T47D (cell line): ENCODE results near the gene HRH3.

Experiments
- DNase-seq, 2 experiments: peaks; one replicate each; pipeline versions ENCODE4 v3.0.0 to v3.0.0-alpha.2; 2011 to 2012; ENCODE audit warnings: low read depth in 1 of 2, low spot score in 1 of 2
- JUND ChIP-seq: IDR thresholded peaks from 2 replicates; pipeline ENCODE4 v1.6.1; 2012; ENCODE audit warnings: low read depth
- in situ Hi-C: cut with HindIII; loops from 2 replicates; pipeline ENCODE4 v1.10.0; 2016; ENCODE audit warnings: low sequenced_read_pairs, low pct_unique_long_range_greater_than_20kb

HRH3 gene

DNA sequence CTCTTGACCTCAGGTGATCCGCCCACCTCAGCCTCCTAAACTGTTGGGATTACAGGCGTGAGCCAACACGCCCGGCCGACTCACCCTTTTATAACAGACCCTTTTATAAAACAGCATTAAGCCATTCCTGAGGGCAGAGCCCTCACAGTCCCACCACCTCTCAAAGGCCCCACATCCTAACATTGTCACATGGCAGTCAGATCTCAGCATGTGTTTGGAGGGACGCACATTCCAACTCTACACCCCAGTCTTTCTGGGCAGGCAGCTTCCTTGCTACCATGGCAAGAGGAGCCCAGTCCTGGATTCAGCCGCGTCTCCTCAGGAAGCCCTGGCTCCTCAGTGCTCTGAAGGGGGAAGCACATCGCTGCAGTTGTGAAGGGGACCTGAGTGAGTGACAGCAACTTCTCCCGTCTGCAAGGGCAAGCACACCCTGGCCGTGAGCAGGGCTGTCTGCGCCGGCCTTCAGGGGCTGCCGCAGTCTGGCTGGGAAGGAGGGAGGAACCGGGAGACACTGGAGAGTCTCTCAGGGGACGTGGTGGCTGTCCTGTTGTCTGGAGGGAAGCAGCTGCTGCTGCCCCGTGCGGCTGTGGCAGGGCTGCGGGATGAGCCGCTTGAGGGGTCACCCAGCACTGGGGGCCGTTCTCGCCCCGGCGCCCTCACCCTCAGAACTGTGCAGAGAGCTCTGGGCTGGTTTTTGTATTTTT, 34.1 kb upstream of the HRH3 start:
- TF ChIP-seq JUND = no peak
- no peak for DNase-seq

DNA sequence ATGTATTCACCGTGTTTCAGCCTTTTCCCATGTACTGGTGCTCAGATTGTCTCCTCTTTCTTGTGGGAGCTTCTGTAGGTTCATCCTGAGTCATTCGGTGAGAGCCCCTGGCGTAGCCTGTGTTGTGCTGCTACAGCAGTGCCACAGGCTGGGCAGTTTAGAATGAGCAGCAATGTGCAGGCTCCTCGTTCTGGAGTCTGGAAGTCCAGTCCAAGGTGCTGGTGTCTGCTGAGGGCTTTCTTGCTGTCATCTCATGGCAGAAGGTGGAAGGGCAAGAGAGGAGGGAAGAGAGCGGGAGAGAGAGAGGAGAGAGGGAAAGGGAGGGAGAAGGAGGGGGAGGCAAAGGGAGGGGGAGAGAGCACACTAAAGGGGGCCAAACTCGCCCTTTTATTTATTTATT, 33.3 kb upstream of the HRH3 start:
- in situ Hi-C loops = no loop called here
- TF ChIP-seq JUND = no peak
- DNase-seq = no peak

More for the DNA sequence above, 34.1 kb upstream of the HRH3 start:
- in situ Hi-C loops = no loop called here

DNA sequence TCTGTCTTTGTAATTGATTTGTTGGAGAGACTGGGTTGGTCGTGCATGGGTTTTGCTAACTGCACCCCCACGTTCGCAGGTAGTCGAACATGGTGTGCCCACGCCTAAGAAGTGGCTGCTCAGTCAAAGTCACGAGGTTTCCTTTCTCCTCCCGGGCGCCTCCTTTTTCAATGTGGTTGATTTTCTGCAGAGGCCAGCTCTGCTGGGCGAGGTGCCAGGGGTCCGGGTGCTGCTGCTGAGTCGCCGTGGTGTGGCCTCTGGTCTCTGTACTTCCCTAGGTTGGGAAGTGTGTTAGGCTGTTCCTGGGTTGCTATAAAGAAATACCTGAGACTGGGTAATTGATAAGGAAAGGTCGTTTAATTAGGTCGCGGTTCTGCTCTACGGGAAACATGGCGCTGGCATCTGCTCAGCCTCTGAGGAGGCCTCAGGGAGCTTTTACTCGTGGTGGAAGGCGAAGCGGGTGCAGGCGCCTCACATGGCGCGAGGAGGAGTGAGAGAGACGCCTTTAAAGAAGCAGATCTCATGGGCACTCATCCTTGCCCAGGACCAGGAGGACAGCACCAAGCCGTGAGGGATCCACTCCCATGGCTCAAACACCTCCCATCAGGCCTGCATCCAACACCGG, 32.4 kb upstream of the HRH3 start:
- DNase-seq = no peak
- no peak for TF ChIP-seq JUND
- in situ Hi-C loops = no loop called here

DNA sequence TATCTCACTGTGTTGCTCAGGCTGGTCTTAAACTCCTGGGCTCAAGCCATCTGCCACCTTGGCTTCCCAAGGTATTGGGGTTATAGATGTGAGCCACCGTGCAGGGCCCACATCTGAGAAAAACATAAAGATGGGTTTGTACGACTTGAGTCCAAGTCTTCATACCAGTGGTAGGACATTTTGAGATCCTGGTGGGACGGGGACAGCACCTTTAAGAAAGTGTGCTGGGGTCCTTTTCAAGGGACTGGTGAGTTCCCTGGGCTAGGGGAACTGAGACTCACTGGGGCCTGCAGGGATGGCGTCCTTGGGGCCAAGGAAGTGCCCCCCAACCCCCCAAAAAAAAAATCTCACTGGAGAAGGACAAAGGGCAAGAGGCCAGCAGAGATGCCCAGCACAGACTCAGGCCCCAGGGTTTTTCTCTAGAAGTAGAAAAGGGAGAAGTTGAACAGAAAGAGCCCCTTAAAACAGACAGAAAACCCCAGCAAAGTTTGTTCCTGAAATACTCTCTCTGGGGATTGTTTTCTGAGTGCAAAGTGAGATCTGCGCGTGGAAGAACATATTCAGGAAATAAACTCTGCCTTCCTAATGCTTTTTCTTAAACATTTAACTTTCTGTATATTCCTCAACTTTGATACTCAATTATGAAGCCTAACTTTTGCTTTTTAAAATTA, 28.9 kb upstream of the HRH3 start:
- no peak for TF ChIP-seq JUND
- in situ Hi-C loops = no loop called here
- DNase-seq = no peak

DNA sequence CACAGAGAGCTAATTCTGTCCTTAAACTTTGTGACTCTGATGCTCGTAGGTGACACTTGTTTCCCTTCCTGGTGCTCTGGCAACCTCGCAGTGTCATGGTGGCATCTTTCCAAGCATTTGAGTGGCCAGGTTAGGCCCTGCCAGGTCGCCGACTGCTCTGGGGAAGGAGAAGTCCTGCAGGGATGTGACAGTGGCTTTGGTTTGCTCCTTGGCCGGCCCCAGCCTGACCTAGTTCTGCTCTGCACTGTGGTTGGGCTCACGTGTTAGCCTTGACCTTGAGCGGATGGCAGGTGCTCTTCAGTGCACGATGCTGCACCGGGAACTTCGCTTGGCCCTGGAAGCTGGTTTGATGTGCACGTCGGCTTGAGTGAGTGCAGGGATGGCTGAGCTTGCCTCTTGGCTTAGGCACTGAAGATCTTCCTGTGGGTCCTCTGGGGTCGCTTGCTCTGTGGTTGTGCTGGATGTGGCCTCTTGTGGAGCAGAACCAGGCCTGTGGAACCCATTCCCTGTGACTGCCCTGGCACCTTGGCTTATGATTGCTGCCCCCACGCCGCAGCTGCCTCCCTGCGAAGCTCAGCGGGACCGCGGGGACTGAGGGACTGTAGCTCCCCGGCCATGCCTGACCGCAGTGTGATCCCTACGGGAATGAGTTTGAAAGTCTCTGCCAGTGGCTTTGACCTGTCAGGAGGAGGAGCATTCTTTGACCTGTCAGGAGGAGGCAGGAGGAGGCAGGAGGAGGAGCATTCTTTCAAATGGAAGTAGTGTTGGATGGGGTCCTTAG, 27.0 kb upstream of the HRH3 start:
- no peak for TF ChIP-seq JUND
- in situ Hi-C loops = no loop called here
- peak in 1 of 2 experiments; percentile 45 for DNase-seq

DNA sequence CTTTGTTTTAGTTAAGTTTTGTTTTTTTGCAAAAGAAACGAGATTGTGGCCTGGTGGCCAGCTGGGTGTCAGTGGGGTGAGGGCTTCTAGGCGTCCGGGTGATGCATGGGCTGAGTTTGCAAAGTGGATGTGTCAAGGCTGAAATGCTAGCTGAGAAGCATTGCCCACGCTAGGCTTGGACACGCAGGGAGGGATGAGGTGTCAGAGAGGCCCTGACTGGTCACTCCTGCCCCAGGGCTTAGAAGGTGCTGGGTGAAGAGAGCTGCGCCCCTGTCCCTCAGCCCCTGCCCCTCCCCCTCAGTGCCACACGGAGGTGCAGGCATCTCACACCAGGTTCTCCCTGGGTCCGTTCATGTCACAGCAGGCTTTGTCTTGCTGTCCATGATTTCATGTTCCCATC, 26.4 kb upstream of the HRH3 start:
- DNase-seq = no peak
- in situ Hi-C loops = no loop called here
- no peak for TF ChIP-seq JUND

DNA sequence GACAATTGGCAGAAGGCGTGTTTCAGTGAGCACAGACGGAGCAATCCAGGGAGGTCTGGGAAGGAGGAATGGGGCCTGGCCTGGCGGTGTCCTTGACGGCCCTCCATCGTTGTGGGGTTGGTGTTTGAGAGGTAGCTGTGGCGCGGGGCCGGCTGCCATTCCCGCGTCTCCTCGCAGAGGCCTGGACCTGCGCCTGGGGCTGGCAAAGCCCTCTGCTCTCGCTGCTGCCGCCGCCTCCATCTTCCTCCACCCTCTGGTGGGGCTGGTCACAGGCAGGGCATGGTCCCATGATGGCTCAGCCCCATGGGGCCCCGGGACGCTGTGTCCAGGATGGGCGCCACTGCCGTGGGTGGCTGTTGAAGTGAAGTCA, 25.8 kb upstream of the HRH3 start:
- in situ Hi-C loops = no loop called here
- no peak for DNase-seq
- no peak for TF ChIP-seq JUND

DNA sequence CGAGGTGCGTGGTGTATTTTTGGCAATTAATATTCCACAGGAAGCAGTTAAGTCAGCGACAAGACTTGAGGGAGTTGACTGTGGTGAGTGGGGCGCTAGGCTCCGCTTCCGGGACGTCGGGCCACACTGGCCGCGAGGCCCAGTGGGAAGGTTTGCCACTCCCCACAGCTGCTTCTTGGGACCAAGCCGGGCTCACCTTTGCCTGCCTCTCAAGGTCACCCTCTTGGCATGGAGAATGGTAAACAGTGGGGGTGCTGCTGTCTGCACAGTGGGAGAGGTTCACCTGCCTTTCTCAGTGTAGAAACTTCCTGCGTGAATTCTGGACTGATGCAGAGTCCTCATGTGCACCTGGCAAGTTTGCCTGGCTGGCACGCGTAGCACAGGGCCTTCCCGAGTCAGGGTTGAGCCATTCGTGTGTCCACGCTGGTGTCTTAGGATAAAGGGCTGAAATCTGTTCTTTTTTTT, 24.6 kb upstream of the HRH3 start:
- TF ChIP-seq JUND = no peak
- in situ Hi-C loops = no loop called here
- DNase-seq = no peak

DNA sequence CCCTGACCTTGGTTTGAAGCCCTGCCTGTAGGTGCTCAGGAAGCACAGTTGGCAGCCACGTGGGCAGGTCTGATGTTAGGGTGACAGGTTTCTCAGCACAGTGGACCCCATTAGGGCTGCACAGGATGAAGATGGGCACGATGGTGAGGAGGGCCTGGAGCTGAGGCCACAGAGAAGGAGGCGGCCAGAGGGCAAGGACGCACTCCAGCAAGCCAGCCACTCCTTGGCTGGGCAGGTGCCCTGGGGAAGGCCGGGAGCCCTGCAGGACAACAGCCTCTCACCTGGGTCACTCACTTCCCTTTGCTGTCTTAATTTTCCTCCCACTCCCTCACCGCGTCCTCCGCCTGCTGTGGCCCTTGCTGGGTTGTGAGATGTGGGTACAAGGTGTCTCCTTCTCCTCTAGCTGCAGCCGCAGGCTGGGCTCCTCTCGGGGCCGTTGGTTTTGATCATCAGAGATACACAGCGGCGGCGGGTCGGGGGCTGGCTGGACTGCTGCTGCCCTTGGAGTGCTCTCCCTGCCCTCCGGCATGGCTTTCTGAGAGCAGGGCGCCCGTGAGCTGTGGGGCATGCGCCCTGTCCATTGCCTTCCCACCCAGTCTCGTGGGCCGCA, 23.9 kb upstream of the HRH3 start:
- no peak for DNase-seq
- no peak for TF ChIP-seq JUND
- in situ Hi-C loops = no loop called here

DNA sequence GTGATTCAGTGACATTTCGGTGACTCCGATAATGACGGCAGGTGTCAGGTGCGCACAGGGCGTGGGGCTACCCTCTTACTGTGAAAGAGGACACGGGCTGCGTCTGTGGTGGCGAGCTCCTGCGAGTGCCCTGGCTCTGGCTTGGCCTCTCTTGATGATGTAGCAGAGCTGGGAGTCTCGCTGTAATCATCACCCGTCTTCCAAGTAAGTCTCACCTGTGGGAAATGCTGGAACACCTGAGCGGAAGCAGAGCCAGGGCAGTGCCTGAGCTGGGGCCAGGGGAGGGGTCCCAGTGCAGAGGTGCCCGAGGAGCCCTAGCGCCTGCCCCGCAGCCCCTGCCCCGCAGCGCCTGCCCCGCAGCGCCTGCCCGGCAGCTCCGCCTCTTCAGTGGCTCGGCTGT, 23.0 kb upstream of the HRH3 start:
- in situ Hi-C loops = no loop called here
- no peak for TF ChIP-seq JUND
- DNase-seq = no peak

DNA sequence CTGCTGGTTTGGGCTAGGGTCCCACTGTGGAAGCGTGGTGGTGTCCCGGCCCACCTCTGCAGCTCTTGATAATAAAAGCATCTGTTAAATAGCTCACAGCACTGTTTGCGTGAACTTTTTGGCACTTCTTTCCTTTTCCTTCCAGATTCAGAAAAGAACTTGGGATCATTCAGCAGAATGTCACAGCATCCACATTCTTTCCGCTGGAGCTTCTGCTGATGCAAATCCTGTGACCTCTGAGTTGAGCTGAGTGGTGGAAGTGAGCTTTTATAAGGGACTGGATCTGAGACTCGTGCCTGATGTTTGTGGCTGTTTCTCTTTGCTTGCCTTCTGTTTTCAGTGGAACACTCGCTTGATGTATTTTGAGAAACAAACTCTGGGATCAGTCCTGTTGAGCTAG, 22.1 kb upstream of the HRH3 start:
- no peak for TF ChIP-seq JUND
- in situ Hi-C loops = no loop called here

DNA sequence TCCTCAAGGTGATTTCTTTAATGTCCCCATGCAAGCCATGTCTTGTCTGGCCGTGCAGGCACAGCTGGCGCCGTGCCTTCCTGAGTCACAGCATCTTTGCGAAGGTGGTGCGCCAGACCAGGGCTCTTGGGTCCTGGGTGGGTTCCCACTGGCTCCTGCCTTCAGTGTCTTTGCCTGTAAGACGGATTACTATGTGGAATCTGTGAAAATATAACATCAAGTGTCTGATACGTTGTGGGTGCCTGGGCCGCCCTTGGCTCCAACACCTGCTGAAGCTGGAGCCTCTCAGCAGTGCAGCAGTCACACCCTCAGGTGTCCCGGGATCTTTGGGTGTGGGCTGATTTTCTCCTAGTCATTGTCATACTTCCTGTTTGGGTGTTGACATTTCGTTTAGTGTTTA, 21.4 kb upstream of the HRH3 start:
- no peak for TF ChIP-seq JUND
- in situ Hi-C loops = no loop called here
- no peak for DNase-seq

More for the DNA sequence above, 22.1 kb upstream of the HRH3 start:
- no peak for DNase-seq
